Psoas muscle (tissue), 8 donors: ENCODE data around the gene TUBAL3. TPM values are rescaled to one million over a fixed set of nuclear protein-coding genes. Genes with fewer than 3 reads are reported as not detected.

ENCODE experiments used
- ATAC-seq, 4 donors: fragments of 200-7000 bp; cut with Tn5 transposase; one replicate each; pipeline ENCODE4 v1.9.1; 2020; ENCODE audit warnings: moderate library complexity in 3 of 4, mild to moderate bottlenecking in 2 of 4
- DNase-seq, 2 donors: peaks; one replicate each; pipeline ENCODE4 v3.0.0-alpha.2; 2020
- H3K27ac ChIP-seq: fragments of 200-600 bp; one replicate; pipeline ENCODE4 v1.8.0; 2022
- H3K27me3 ChIP-seq, 3 donors: fragments of 200-600 bp in 1 of 3; one replicate each; pipeline versions ENCODE4 v1.6.1 to v1.8.0; 2013 to 2022; ENCODE audit warnings: low read length in 2 of 3, mild to moderate bottlenecking in 2 of 3, moderate library complexity in 1 of 3; ENCODE audit not compliant: insufficient read depth in 3 of 3
- H3K36me3 ChIP-seq, 2 donors: fragments of 200-600 bp in 1 of 2; one replicate each; pipeline versions ENCODE4 v1.6.1 to v1.8.0; 2013 to 2022; ENCODE audit warnings: low read depth in 1 of 2, mild to moderate bottlenecking in 1 of 2, moderate library complexity in 1 of 2; ENCODE audit not compliant: insufficient read depth in 1 of 2
- H3K4me1 ChIP-seq: fragments of 200-600 bp; one replicate; pipeline ENCODE4 v1.8.0; 2022
- H3K4me3 ChIP-seq: fragments of 200-600 bp; one replicate; pipeline ENCODE4 v1.8.0; 2022; ENCODE audit warnings: mild to moderate bottlenecking
- H3K9me3 ChIP-seq: fragments of 200-600 bp; one replicate; pipeline ENCODE4 v1.8.0; 2022
- CTCF ChIP-seq: fragments of 200-600 bp; IDR thresholded peaks from one replicate; pipeline ENCODE4 v1.8.0; 2022; ENCODE audit warnings: antibody characterized with exemption
- WGBS, 3 donors: extraction: QIAGEN DNeasy Blood & Tissue Kit; methylation state at CpG; one replicate each; pipeline versions ENCODE4 v1.1.6 to v1.1.7; 2013; 5-methylcytosine and 5-hydroxymethylcytosine counted together
- intact Hi-C, 2 donors: fragments of 100-400 bp; cut with DNase I; formaldehyde crosslinking; loops; one replicate each; pipeline versions ENCODE4 v1.11.0 to v1.14.2; 2022
- polyA plus RNA-seq, 3 donors: library from polyadenylated mRNA; stranded (reverse); fragments of 200-250 nt; gene quantifications; one replicate each; pipeline ENCODE4 v1.2.3, GENCODE V29; 2013
- total RNA-seq, 4 donors: library from RNA; stranded (reverse); fragmentation: NEBNext Ultra II Directional in 2 of 4; extraction: Animal tissue kit (Norgen Biotek cat#: 25700) in 2 of 4; gene quantifications; one replicate each; pipeline versions ENCODE4 v1.2.1 to v1.2.4, GENCODE V29; 2021 to 2023
- donor health status: healthy with polysubstance abuse.
- donor health status: DM: no; HTN: no; CAD: no; lungs with moderate emphysema.
- donor health status: Bipolar disorder and iron deficiency.
- donor health status: healthy.
- donor health status: DM: yes; HTN: yes; CAD: no.
- donor health status: DM: no; HTN: no; CAD: no.
- donor health status: DM: no; HTN: no; CAD: no.
- donor health status: DM: yes; HTN: yes; CAD: no.

TUBAL3 gene
- total and polyA plus RNA-seq, 7 donors, result 0.06 to 0.23 (median 0.15) TPM; not detected in 2

- Histone ChIP-seq H3K36me3 (no peaks in the 10 kb centered on the region), H3K4me3 (no peak overlapping the region), H3K9me3 (no peaks in the 10 kb centered on the region), H3K4me1 (no peaks in the 10 kb centered on the region), H3K27ac (no peak overlapping the region), H3K27me3 (no peaks in the 10 kb centered on the region)
- TF ChIP-seq CTCF, result no peak
- intact Hi-C loops, result no loop called here
- WGBS, 3 donors, result 87 to 89% (median 89%) methylated on average over 15 to 19 of the region's 22 CpGs
- DNase-seq (no peak), ATAC-seq (no peak)
Measured at GRCh38 chr10:5373891-5374611, 30.6 kb downstream of the TUBAL3 start.

GRCh38 chr10:5373307-5373706 is 31.3 kb downstream of the TUBAL3 start:
- no peak for TF ChIP-seq CTCF
- Histone ChIP-seq H3K27me3 (no peaks in the 10 kb centered on the region), H3K27ac (no peak overlapping the region), H3K36me3 (no peaks in the 10 kb centered on the region), H3K9me3 (no peaks in the 10 kb centered on the region), H3K4me1 (no peaks in the 10 kb centered on the region), H3K4me3 (no peak overlapping the region)
- 81 to 90% (median 86%) methylated on average over 4 of the region's 4 CpGs for WGBS, 3 donors
- intact Hi-C loops, result no loop called here
- DNase-seq (no peak), ATAC-seq (no peak)

GRCh38 chr10:5370493-5371352 is 33.9 kb downstream of the TUBAL3 start:
- Histone ChIP-seq H3K4me3 (no peak overlapping the region), H3K27ac (no peak overlapping the region), H3K4me1 (no peaks in the 10 kb centered on the region), H3K36me3 (no peaks in the 10 kb centered on the region), H3K9me3 (no peaks in the 10 kb centered on the region), H3K27me3 (peaks cover 0 to 2% (median 0%) of the 10 kb centered on the region in 3 donors)
- ATAC-seq, result no peak
- intact Hi-C loops, result no loop called here
- no peak for DNase-seq
- 76 to 92% (median 87%) methylated on average over 28 of the region's 28 CpGs for WGBS, 3 donors
- TF ChIP-seq CTCF, result no peak

GRCh38 chr10:5369362-5370158 is 35.1 kb downstream of the TUBAL3 start:
- peaks cover 0 to 5% (median 3%) of the 10 kb centered on the region in 3 donors for H3K27me3 ChIP-seq
- intact Hi-C loops, result no loop called here

More at GRCh38 chr10:5369362-5370158, 35.1 kb downstream of the TUBAL3 start:
- H3K4me3 ChIP-seq, result no peak overlapping the region
- WGBS, 3 donors, result 56 to 68% (median 62%) methylated on average over 16 of the region's 16 CpGs
- no peak for DNase-seq
- no peaks in the 10 kb centered on the region for H3K4me1 ChIP-seq
- no peak for ATAC-seq
- TF ChIP-seq CTCF, result no peak
- no peak overlapping the region for H3K27ac ChIP-seq
- H3K9me3 ChIP-seq, result no peaks in the 10 kb centered on the region
- H3K36me3 ChIP-seq, result no peaks in the 10 kb centered on the region
